ENCODE results near the gene DPH3. TPM values are rescaled to one million over a fixed set of nuclear protein-coding genes. Genes with fewer than 3 reads are reported as not detected.

Gene DPH3
- total RNA-seq, 1 donor from 2014 or later, result 23.1 TPM

DNA sequence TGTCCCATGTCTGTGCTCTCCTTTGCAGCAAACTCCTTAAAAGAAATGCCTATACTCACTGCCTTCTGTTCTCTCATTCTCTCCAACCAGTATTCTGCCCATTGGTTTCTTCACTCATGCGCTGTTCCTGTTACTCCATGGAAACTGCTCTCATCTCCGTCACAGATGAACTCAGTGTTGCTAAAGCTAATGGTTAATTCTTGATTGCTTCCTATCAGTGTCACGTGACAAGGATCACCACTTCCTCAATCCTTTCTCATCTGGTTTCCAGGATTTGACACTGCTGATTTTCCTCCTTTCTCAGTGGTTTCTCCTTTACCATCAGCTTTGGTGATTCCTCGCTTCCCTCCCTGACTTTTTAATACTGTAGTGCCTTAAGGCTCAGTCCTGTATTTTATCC lies 2.6 kb downstream of the DPH3 start:
- intact Hi-C loops (cut with DNase I), result loop anchor here (10.0 kb wide), 1 partner anchor 473 kb away; no protein-coding TSS in a partner anchor
- no peak for DNase-seq (ENCODE audit: low spot score)

DNA sequence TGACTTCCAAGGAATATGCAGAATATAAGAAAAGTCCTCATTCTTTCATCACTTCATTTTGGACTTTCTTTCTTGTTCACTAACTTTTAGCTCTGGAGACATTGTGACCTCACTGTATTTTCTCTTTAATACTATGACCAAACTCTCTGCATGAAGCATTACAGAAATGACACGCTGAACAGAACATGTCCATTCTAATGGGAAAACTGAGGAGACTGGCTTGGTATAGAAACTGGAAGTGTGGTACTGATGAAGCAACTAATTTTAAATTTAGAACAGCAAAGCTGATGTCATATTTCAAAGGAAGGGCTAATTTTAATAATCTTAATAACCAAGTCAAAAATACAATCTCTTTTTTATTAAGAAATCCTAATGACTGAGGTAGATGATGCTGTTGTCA lies 4.7 kb downstream of the DPH3 start:
- DNase-seq (ENCODE audit: low spot score), result no peak
- intact Hi-C loops (cut with DNase I), result loop anchor here (10.0 kb wide), 1 partner anchor 475 kb away; no protein-coding TSS in a partner anchor

DNA sequence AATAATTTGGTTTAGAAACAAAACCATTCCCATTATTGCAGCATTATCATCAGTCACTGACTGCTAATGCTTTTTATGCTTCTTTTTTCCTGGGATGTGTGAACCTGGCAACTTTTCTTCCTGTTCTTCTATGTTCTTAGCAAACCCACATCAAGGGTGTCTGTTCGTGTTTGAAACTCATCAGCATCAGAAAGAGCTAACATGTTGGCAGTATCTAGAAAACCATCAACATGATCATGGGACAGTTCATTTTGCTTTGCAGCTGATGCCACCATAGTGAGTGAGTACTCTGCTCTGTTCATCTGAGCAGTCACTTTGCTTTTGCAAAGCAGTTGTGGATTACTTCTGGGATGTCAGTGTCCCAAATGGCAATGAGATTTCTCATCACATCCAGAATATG lies 5.9 kb downstream of the DPH3 start:
- no peak for DNase-seq (ENCODE audit: low spot score)
- intact Hi-C loops (cut with DNase I), result no loop called here

DNA sequence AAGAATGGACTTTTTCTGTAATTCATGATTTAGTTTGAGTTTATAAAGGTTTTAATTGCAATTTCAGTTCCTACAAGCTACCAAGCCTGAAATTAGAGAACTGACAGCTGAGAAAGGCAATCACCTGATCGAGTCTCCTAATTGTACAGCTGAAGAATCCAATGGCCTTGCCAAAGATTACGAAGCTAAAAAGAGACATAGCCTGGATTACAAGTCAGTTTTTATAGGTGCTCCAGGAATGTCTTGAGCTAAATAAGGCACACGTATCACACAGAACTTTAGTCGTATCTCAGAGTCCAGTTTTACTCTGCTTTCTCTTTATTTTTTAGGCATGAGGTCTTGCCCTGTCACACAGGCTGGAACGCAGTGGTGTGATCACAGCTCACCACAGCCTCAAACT lies 6.6 kb downstream of the DPH3 start:
- no peak for DNase-seq (ENCODE audit: low spot score)
- intact Hi-C loops (cut with DNase I), result no loop called here

DNA sequence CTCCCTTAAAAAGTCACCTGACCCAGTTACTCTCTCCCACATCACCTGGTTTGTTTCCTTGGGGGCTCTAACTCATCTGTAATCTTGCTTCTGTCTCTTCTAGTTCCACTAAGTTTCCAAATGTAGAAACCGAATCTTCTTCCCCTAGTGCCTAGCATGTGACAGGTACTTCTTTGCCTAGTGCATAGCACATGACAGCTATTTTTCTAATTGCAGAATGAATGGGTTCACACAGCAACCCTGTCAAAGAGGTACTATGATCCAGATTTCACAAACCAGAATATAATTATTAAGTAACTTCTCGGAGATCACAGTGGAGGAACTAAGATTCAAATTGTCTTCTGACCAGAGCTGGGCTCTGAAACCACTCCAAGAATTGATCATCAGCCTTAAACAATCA lies 7.4 kb downstream of the DPH3 start:
- DNase-seq (ENCODE audit: low spot score), result no peak
- intact Hi-C loops (cut with DNase I), result no loop called here

DNA sequence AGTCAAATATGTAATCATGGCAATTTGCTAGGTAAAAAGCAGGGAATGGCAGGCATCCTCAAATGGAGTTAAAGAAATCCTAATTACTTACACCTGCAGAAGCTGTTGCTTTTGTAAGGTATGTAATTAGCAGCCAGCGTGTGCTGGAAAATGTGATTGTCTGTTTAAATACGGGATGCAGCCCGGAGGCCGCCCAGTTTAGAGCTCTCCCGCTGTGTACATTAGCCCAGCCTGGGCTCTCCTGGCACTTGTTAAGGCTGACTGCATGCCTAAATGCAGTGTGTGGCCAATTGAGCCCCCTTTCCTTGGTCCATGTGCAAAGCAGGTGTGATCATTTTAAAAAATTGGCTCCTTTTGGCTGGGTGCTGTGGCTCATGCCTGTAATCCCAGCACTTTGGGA lies 9.0 kb downstream of the DPH3 start:
- intact Hi-C loops (cut with DNase I), result no loop called here
- DNase-seq (ENCODE audit: low spot score), result no peak

DNA sequence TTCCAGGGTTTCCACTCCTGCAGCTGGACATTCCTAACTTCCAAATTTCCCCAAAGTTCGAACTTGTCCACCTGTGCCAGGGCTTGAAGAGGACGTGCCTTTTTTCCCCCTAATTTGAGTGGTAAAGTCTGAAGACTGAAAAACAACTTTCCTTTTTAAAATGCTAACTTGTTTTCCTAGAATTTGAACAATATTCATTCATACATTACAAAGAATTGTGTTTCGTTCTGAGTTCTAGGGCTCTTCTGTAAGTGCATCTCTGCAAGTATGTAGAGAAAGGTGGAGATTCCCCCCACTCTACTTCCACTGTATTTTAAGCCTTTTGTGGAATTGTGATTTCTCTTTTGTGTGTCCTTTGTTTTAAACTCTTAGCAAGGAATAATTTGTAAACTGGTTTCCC lies 9.4 kb downstream of the DPH3 start:
- no peak for DNase-seq (ENCODE audit: low spot score)
- intact Hi-C loops (cut with DNase I), result no loop called here

DNA sequence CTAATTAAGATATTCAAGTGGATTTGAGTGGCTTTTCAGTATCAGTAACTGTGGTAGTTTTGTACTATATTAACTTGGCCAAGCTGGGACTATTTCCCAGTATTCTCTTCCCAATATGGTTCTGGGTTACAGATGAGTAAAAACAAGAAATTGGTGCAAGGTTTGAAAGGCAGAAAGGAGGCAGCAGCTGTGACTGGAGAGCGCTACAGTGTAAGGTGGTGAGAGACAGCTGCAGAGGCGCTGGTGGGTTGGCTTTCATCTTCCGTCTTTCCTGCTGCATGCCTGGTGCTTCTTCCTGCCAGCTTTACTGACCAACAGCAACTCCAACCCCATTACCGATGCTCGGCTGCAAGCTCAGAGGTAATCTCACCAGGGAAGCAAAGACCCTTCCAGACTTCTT lies 9.8 kb downstream of the DPH3 start:
- intact Hi-C loops (cut with DNase I), result no loop called here
- DNase-seq (ENCODE audit: low spot score), result no peak

DNA sequence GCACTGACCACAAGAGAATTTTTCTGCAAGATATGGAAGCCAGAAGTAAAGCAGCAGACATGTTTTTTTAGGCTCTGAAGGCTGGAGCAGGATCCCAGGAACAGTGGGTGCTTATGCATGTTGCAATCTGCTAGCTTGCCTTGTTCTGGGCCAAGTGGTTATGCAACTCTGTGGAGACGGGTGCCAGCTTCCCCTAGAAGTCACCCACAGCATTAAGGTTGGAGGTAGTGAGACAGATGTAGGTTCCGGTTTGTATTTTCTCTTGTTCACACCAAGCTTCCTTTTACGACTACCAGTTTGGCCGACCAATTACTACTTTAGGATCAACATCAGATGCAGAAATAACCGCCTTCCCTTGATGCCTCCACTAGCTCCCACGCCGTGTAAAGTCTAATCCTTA lies 11.1 kb downstream of the DPH3 start:
- DNase-seq (ENCODE audit: low spot score), result no peak
- intact Hi-C loops (cut with DNase I), result no loop called here

DNA sequence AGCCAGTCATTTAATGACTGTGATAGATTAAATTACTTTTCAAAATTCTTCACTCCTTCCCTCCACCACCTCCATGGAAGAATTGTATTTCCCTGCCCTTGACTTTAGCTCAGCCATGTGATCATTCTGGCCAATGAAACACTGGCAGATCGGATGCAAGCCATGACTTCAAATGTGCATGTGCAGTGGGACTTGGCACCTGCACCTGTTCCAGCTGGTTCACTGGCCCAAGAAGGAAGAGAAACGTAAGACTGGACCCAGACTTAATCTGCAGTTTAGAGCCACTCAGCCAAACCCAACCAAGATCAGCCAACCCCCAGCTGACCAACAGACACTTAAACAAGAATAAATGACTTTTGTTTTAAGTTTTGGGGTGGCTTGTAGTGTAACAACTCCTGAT lies 11.8 kb downstream of the DPH3 start:
- intact Hi-C loops (cut with DNase I), result no loop called here
- no peak for DNase-seq (ENCODE audit: low spot score)

DNA sequence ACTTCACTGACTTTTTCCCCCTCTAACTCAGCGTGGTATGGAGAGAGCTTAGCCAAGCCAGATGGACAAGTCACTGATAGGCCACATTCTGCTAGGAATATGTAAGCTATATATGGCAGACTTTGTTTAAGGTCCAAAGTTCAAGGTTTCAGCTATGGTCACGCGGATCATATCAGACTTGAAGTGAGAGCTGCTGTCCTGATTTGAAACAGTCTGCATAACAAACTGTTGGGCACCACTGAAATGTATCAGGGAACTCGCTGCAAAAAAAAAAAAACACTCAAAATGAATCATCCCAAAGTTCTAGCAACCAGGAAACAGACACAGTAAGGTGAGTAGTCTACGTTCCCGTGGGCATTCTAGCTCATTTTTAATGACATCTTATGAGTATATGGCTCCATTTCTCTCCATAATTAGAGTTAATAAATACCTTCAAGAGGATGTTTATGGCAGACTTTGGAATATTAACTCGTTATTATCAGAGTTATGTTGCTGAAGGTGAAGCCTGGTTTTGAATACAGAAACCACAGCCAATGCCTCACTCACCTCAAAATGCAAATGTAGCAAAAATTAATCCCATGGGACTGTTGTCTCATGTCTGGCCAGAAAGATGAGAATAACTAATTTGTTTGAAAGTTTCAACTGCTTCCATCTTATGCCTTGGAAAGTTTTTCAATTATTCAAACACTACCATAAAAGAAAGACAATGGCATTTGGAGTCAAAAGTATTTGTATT lies 12.3 kb downstream of the DPH3 start:
- intact Hi-C loops (cut with DNase I), result no loop called here
- no peak for DNase-seq (ENCODE audit: low spot score)

DNA sequence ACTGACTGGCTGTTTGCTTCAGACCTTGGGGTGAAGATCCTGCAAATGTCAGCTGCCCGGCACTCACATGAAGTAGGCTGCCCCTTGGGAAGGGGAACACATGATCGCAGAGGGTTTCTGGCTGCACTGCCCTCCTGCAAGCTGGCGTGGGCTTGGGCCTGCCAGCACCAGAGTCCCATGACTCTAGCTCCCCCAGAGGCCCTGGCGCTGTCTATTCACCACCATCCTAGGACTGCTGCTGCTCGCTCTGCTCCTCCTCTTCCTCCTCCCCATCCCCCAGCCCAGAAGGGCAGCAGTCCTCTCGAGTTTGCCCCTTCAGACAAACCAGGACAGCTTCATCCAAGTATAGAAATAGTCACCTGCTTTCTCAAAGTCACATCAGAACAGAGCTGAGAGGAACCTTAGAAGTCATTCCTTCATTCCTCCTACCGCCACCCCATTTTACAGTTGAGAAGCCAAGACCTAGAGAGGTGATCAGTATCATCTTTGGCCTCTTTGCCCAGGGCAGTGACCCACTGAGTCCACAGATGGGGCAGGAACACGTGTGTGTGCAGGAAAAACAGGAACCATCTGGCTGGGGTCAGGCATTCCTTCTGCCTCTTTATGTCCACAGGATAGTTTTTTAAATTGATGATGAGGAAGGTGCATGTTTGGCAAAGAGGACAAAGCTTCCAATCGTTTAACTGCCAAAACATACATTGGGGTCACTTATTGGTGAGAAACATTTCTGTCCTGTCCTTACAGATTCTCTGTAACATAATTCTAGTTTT lies 13.2 kb downstream of the DPH3 start:
- no peak for DNase-seq (ENCODE audit: low spot score)
- intact Hi-C loops (cut with DNase I), result no loop called here

DNA sequence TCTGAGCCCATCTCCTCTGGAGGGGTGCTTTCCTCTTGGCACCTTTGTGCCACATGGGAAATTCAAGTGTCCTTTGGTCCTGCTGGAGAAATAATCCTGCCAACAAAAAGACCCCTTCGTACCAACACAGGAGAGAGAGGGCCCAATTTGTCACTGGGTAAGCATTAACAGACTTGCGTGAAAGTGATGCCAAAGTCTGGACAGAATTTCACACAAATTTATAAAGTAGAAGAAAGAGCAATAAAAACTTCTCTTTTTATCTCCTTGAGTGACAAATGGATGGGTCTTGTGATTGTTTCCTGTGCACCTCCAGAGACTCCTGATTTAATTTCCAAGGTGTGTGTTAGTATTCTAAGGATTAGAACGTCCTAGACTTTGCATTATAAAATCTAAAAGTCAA lies 14.9 kb downstream of the DPH3 start:
- intact Hi-C loops (cut with DNase I), result loop anchor here (2.0 to 10.0 kb wide), 3 partner anchors 268 to 615 kb away; no protein-coding TSS in a partner anchor
- no peak for DNase-seq (ENCODE audit: low spot score)

DNA sequence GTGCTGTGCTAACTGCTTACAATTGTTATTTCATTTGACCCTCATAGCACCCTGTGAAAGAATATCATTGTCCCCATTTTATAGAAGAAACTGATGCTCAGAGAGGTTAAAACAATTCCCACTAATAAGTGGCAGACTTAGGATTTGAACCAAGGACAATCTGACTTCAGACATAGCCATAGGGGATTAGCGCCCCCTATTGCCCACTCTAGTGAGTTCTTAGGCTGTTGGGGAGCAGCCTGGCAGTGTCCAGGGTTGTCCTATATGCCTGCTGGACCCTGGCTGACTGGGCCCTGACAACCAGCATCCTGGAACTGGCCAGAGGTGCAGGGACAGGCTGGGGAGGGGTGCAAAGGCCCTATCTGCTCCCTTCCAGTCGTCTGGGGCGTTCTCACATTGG lies 15.4 kb downstream of the DPH3 start:
- intact Hi-C loops (cut with DNase I), result loop anchor here (2.0 to 10.0 kb wide), 3 partner anchors 267 to 615 kb away; no protein-coding TSS in a partner anchor
- DNase-seq (ENCODE audit: low spot score), result no peak

DNA sequence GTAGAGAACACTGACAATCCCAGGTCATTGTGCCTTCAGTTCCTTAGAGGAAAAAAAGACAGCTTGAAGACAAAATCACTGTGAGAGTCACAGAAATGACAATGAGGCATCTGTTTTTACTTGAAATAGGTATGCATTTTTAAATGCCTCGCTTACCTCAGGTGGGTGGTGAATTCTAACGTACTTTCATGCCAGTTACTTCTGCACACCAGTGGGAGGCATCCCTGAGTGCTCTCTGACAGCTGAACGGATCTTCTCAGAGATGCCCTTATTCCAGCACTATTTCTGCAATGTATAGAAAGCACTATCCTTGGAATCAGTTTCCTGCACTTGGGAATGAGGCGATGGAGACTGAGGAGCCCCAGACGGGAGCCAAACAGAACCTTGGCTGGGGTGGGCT lies 16.2 kb downstream of the DPH3 start:
- no peak for DNase-seq (ENCODE audit: low spot score)
- intact Hi-C loops (cut with DNase I), result loop anchor here (2.0 to 10.0 kb wide), 3 partner anchors 266 to 614 kb away; no protein-coding TSS in a partner anchor

DNA sequence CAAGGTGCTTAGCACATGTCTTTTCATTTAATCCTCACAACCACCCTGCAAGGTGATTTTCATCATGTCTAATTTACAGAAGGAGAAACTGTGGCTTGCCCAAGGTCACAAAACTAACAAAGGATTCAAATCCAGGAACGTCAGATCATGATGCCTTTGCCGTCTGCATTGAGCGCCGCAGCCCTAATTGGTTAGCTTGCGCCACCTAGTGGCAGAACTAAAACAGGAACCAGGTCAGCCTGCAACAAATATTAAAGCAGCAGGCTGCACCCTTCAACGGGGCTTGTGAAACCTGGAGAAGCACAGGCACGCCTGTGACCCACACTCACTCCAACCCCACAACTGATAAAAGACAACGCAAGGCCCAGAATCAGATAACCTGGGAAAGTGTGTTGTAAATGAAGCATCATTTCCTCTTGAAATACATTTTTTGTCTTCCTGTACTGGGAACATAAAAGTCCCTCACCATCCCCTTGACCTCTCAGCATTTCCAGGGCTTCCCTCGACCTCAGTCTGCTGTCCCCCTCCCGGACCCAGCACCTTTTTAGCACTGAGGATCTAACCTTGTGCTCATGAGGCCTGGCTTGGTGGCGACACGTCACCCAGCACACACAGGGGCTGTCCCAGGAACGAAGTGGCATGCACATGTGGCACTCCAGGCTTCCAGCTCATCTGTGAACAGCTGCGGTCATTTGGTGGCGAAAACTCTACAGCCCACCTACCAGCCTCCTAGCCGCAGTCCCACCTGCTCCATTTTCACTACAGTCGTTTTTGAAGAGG lies 17.3 kb downstream of the DPH3 start:
- intact Hi-C loops (cut with DNase I), result loop anchor here (1.0 to 10.0 kb wide), 5 partner anchors 69 to 613 kb away; no protein-coding TSS in a partner anchor
- no peak for DNase-seq (ENCODE audit: low spot score)

DNA sequence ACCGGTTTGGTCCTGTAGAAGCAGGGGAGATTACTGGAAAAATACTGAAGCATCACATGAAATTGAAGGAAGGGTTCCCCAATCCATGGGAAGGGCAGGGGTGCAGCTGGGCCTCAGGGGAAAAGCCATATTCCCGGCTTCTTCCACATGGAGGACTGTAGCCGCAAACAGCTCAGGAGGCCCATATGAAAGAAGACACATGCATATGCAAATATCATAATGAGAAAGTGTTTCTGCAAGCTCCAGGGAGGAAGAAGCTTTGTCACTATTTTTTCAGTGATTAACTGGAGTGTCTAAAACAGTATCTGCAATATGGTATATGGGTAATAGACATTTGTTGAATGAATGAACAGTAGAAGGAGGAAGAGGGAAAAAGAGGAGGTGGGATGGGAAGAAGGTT lies 19.1 kb downstream of the DPH3 start:
- no peak for DNase-seq (ENCODE audit: low spot score)
- intact Hi-C loops (cut with DNase I), result loop anchor here (5.0 to 10.0 kb wide), 2 partner anchors 263 to 611 kb away; no protein-coding TSS in a partner anchor

DNA sequence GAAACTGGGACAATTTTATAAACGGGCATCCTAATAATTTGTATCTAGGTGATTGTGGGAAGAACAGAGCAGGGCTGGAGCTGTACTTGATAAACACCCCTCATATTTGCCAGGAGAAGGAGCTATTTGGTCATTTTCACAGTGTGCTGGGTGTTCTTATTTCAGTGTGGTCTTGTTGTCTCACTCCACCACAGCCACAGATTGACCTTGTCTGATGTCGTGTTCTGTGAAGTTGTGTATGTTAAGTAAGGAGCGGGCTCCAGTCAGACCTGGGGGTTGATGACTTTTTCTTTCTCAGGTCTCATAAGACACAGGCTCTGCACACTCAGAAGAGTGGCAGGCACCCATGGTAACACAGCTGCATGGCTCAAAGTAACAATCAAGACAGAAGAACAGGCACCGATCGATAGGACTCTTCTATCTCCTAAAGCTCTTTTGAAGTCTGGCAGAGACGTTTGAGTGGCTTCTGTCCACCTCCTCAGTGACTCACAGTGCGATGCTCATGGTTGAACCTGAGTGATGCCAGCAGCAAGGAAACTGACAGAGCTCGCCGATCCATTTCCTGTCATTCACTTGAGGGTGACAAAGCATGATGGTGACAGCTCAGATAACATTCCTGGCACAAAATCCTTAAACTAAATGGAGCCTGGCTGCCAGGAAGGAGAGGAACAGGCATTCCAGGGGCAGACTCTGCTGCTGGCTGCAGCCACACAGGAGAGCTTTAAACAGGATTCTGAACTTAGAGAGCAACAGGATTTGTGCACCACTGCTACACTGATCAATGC lies 20.8 kb downstream of the DPH3 start:
- intact Hi-C loops (cut with DNase I), result loop anchor here (10.0 kb wide), 1 partner anchor 609 kb away; no protein-coding TSS in a partner anchor
- no peak for DNase-seq (ENCODE audit: low spot score)

DNA sequence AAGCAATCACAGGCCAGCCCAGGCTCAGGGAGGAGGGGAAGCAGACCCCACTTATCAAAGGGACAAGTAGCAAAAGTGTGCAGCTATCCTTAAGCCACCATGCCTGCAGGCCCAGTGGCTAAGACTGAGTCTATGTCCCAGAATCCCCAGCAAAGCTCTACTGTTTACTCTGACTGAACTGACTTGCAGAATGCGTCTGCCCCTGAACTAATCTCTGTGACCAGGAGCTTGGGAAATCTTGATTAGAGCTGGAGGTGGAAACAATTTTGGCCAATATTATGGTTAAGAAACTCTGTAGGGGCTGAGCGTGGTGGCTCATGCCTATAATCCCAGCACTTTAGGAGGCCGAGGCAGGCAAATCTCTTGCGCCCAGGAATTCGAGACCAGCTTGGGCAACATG lies 22.6 kb downstream of the DPH3 start:
- intact Hi-C loops (cut with DNase I), result loop anchor here (10.0 kb wide), 1 partner anchor 607 kb away; no protein-coding TSS in a partner anchor
- DNase-seq (ENCODE audit: low spot score), result no peak
